Astrocyte of the spinal cord (primary cell): Measurements from ENCODE around the gene PARD3B.

ENCODE experiments used
- DNase-seq: peaks from one replicate; pipeline ENCODE4 v3.0.0; 2011; ENCODE audit warnings: low read depth, low spot score
- H3K4me3 ChIP-seq: 2 replicates; pipeline ENCODE4 v1.5.1; 2011; ENCODE audit warnings: low read depth, mild to moderate bottlenecking, low read length, moderate library complexity
- CTCF ChIP-seq: IDR thresholded peaks from 2 replicates; pipeline ENCODE4 v1.5.1; 2012; ENCODE audit warnings: low read depth, mild to moderate bottlenecking, low read length, inconsistent platforms
- in situ Hi-C: cut with HindIII; loops from 2 replicates; pipeline ENCODE4 v1.10.0; 2017; ENCODE audit warnings: low sequenced_read_pairs

Gene PARD3B

DNA sequence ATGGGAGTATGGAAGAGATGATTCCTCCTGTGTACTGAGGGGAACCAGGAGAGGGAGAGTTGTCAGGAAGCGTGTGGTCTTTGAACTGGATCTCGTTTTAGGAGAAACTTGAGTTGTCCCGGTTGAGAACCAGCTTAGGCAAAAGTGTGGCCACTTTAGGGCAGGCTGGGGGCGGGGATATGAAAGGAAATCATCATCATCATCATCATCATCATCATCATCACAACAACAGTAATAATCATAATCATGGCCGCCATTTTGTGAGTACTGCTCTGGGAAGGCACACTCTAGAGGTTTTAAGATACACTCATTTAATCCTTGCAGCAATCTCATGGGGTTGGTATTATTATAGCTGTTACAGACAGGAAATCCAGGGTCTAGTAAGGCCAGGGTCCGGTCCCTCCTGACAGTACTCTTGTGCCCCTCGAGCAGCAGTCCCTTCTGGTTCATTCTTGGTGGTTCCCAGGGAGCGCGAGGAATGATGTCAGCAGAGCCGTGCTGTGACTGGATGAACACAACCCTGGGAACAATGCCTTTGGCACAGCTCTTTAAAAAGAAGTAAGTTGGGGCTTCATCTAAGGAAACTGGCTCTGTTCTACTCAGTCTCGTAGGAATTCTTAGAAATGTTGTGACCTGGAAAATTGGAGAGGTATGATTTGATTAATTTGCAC is 33.8 kb downstream of the PARD3B start:
- DNase-seq, result no peak
- in situ Hi-C loops, result no loop called here

DNA sequence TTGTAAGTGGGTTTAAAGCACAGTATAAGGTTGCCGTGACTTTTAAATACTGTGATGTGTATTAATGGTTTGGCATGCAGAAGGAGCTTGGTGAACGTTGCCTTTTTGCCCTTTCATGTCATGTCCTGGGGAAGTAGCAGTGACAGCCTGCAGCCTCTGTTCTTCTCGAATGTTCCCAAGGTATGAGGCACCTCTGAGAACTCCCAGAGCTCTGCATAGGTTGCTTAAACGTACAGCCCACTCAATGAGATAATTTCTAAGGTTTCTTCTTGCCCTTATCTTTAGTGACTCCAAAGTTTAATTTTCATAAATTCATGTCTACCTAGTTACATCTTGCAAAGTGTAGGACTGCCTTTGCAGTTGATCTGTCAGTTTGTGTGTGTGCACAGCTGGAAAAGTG is 36.7 kb downstream of the PARD3B start:
- in situ Hi-C loops, result no loop called here
- H3K4me3 ChIP-seq, result no peak overlapping the region
- no peak for TF ChIP-seq CTCF
- DNase-seq, result no peak

More for the DNA sequence above, 33.8 kb downstream of the PARD3B start:
- no peak overlapping the region for H3K4me3 ChIP-seq
- no peak for TF ChIP-seq CTCF

DNA sequence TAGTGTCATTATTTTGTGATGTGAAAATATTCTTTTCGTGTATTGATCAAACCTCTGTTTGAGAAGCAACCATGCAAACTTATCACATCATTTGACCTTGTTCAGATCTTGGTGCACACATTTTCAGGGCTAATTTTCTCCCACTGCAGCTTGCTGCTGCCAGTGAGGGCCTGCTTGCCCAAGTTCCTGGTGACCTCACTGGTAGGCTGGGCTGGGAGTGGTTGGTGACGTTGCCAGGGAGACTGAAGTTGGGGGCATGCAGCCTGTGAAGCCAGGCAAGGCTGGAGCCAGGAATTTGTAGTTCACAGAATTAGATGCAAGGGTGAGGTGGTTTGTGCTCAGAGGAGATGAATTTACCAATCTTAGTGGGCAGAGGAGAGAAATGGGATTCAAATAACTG is 38.5 kb downstream of the PARD3B start:
- DNase-seq, result no peak
- no peak overlapping the region for H3K4me3 ChIP-seq
- no peak for TF ChIP-seq CTCF
- in situ Hi-C loops, result no loop called here

GRCh38 chr2:204585930-204586329 is 40.7 kb downstream of the PARD3B start:
- TF ChIP-seq CTCF, result no peak
- H3K4me3 ChIP-seq, result no peak overlapping the region
- in situ Hi-C loops, result no loop called here
- no peak for DNase-seq

DNA sequence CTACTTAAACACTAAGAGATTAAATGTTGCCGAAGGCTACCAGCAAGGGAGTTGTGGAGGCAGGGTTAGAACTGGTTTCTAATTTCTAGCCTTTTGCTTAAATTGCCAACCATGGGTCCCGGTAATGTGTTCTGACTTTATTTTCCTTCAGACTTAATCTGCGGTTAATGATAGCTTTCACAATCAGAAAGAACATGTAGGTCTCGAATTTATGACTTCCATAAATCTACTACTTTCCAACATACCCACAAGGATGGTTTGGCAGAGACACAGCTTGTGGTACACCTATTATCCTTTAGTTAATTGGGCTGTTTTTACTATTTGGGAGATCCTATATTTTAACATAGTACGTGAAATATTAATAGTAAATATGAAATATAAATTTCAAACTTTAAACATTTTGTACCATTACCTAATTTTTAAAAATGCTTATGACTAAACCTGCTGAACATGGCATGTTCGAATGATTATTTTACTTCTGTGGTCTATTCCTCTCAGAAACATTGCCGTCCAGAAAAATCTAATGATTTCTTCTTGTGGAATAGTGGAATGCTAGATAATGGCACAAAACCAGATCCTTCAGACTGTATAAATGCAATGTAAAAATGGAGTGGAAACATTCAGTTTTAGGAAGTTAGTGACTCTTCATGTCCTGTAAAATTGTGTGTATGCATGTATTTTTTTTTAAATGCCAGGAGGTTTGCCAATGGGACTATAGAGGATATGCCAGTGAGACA is 41.3 kb downstream of the PARD3B start:
- H3K4me3 ChIP-seq, result no peak overlapping the region
- TF ChIP-seq CTCF, result no peak
- DNase-seq, result no peak
- in situ Hi-C loops, result no loop called here

GRCh38 chr2:204590063-204590462 is 44.8 kb downstream of the PARD3B start:
- TF ChIP-seq CTCF, result no peak
- DNase-seq, result no peak
- in situ Hi-C loops, result no loop called here
- no peak overlapping the region for H3K4me3 ChIP-seq
